Keratinocyte (primary cell): Measurements from ENCODE around the gene OGFOD3. TPM values are rescaled to one million over a fixed set of nuclear protein-coding genes. Genes with fewer than 3 reads are reported as not detected.

Experiments
- DNase-seq: peaks from one replicate; pipeline ENCODE4 v3.0.0-alpha.2; 2011; ENCODE audit warnings: low read depth, missing footprints, low spot score
- FAIRE-seq: peaks from 2 replicates; lab custom pipeline; 2011; peaks lifted over from hg19 to GRCh38; lab: Jason Lieb, UNC
- H2AFZ ChIP-seq: 2 replicates; pipeline ENCODE4 v1.6.0; 2012; ENCODE audit warnings: low read length, control low read depth, inconsistent platforms; ENCODE audit not compliant: control insufficient read depth
- H3K27ac ChIP-seq: 2 replicates; pipeline ENCODE4 v1.5.1; 2011; ENCODE audit warnings: low read length; ENCODE audit not compliant: control insufficient read depth, insufficient read depth
- H3K27me3 ChIP-seq: 3 replicates; pipeline ENCODE4 v1.6.0; 2011; ENCODE audit warnings: low read length; ENCODE audit not compliant: control insufficient read depth, insufficient read depth; ENCODE audit errors: extremely low read depth
- H3K36me3 ChIP-seq, 2 experiments: 2 replicates in 1 of 2; 3 replicates in 1 of 2; pipeline ENCODE4 v1.5.1; 2011; ENCODE audit warnings: low read length in 2 of 2, mild to moderate bottlenecking in 1 of 2; ENCODE audit not compliant: control insufficient read depth in 2 of 2, insufficient read depth in 2 of 2; ENCODE audit errors: extremely low read depth in 1 of 2
- H3K4me1 ChIP-seq: 3 replicates; pipeline ENCODE4 v1.5.1; 2011; ENCODE audit warnings: low read length; ENCODE audit not compliant: control insufficient read depth, insufficient read depth; ENCODE audit errors: extremely low read depth
- H3K4me2 ChIP-seq: 3 replicates; pipeline ENCODE4 v1.6.0; 2011; ENCODE audit warnings: low read depth, low read length; ENCODE audit not compliant: control insufficient read depth, insufficient read depth; ENCODE audit errors: extremely low read depth
- H3K4me3 ChIP-seq, 3 experiments: fragments of 200-600 bp in 1 of 3; sonication (generic) in 1 of 3; 2 replicates in 2 of 3; 3 replicates in 1 of 3; pipeline ENCODE4 v1.5.1; 2011 to 2016; ENCODE audit warnings: low read length in 3 of 3, mild to moderate bottlenecking in 3 of 3, control low read depth in 2 of 3, inconsistent platforms in 1 of 3, low read depth in 1 of 3, mixed read lengths in 1 of 3, mixed run types in 1 of 3, moderate library complexity in 1 of 3; ENCODE audit not compliant: control insufficient read depth in 2 of 3, insufficient read depth in 2 of 3; ENCODE audit errors: extremely low read depth in 1 of 3
- H3K79me2 ChIP-seq: 2 replicates; pipeline ENCODE4 v1.6.0; 2012; ENCODE audit warnings: low read length; ENCODE audit not compliant: control insufficient read depth, insufficient read depth
- H3K9ac ChIP-seq: 3 replicates; pipeline ENCODE4 v1.6.0; 2011; ENCODE audit warnings: low read length; ENCODE audit not compliant: control insufficient read depth, insufficient read depth; ENCODE audit errors: extremely low read depth
- H3K9me1 ChIP-seq: 3 replicates; pipeline ENCODE4 v1.6.0; 2011; ENCODE audit warnings: low read length; ENCODE audit not compliant: control insufficient read depth, insufficient read depth; ENCODE audit errors: extremely low read depth
- H3K9me3 ChIP-seq: 2 replicates; pipeline ENCODE4 v1.5.1; 2012; ENCODE audit warnings: low read depth, low read length; ENCODE audit not compliant: control insufficient read depth
- H4K20me1 ChIP-seq: 3 replicates; pipeline ENCODE4 v1.6.0; 2011; ENCODE audit warnings: low read length; ENCODE audit not compliant: control insufficient read depth, insufficient read depth; ENCODE audit errors: extremely low read depth
- CTCF ChIP-seq, 3 experiments: IDR thresholded peaks in 1 of 3; conservative IDR thresholded peaks in 1 of 3; optimal IDR thresholded peaks in 1 of 3; 2 replicates in 2 of 3; 3 replicates in 1 of 3; pipeline versions ENCODE3 to v1.5.1; 2011; ENCODE audit warnings: low read length in 3 of 3, mild to moderate bottlenecking in 3 of 3, moderate library complexity in 2 of 3, control low read depth in 1 of 3, inconsistent platforms in 1 of 3; ENCODE audit not compliant: insufficient read depth in 2 of 3; ENCODE audit errors: extremely low read depth in 1 of 3
- EZH2 ChIP-seq: IDR thresholded peaks from one replicate; pipeline ENCODE4 v1.6.1; 2012; ENCODE audit warnings: inconsistent platforms, mild to moderate bottlenecking, low read length, moderate library complexity
- dilution Hi-C: fragments of 300-500 bp; cut with MboI; formaldehyde crosslinking; loops from one replicate; pipeline ENCODE4 v1.7.0; 2020; ENCODE audit warnings: low sequenced_read_pairs; ENCODE audit not compliant: extremely low pct_ligation_motif_present
- polyA plus RNA-seq, 5 experiments: library from polyadenylated mRNA; depleted of rRNA in 3 of 5; stranded (reverse) in 3 of 5; stranded (forward) in 1 of 5; unstranded in 1 of 5; fragments of >200 nt; gene quantifications; 1 replicate in 1 of 5; 2 replicates in 3 of 5; 3 replicates in 1 of 5; pipeline versions ENCODE4 v1.2.1 to v1.2.3, GENCODE V29; 2011 to 2012; ENCODE audit warnings: missing spikeins in 2 of 5, low read depth in 1 of 5, low replicate concordance in 1 of 5

Gene OGFOD3
- polyA plus RNA-seq, 1 donor (not counting 4 experiments of a cell fraction or from before 2014, with no cell fraction given), result 10.8 TPM

- H3K79me2 ChIP-seq, result no peaks in the 10 kb centered on the region
- no peaks in the 10 kb centered on the region for H4K20me1 ChIP-seq
- H2AFZ ChIP-seq, result no peak overlapping the region
- TF ChIP-seq CTCF (optimal IDR thresholded peaks at IDR 0.05 in 1 of 3, IDR thresholded peaks at IDR 0.05 in 1 of 3, conservative IDR thresholded peaks at IDR 0.05 in 1 of 3; ENCODE audit: extremely low read depth in 1 of 3, insufficient read depth in 2 of 3, low read length in 3 of 3), result no peak
- TF ChIP-seq EZH2, result no peak
- no peaks in the 10 kb centered on the region for H3K9me1 ChIP-seq
- DNase-seq (no peak), FAIRE-seq (no peak)
- H3K4me1 ChIP-seq, result peaks cover 12% of the 10 kb centered on the region
- no peak overlapping the region for H3K27ac ChIP-seq
- no peak overlapping the region for H3K9ac ChIP-seq
- no peak overlapping the region for H3K4me3 ChIP-seq
- peaks cover 40% of the 10 kb centered on the region for H3K27me3 ChIP-seq
- dilution Hi-C loops, result no loop called here
- H3K36me3 ChIP-seq, result peaks cover 0 to 3% of the 10 kb centered on the region in 2 experiments
- no peaks in the 10 kb centered on the region for H3K9me3 ChIP-seq
- no peak overlapping the region for H3K4me2 ChIP-seq
Observed at GRCh38 chr17:82387705-82388106, 30.7 kb downstream of the OGFOD3 start.

- Histone ChIP-seq H3K9ac (no peak overlapping the region), H3K79me2 (no peaks in the 10 kb centered on the region), H3K27me3 (peaks cover 44% of the 10 kb centered on the region), H4K20me1 (no peaks in the 10 kb centered on the region), H2AFZ (no peak overlapping the region), H3K4me2 (peak overlapping the region; percentile 10), H3K27ac (no peak overlapping the region), H3K4me3 (no peak overlapping the region), H3K36me3 (peaks cover 0 to 2% of the 10 kb centered on the region in 2 experiments), H3K9me3 (no peaks in the 10 kb centered on the region), H3K4me1 (peaks cover 12% of the 10 kb centered on the region), H3K9me1 (no peaks in the 10 kb centered on the region)
- TF ChIP-seq CTCF (optimal IDR thresholded peaks at IDR 0.05 in 1 of 3, IDR thresholded peaks at IDR 0.05 in 1 of 3, conservative IDR thresholded peaks at IDR 0.05 in 1 of 3; ENCODE audit: extremely low read depth in 1 of 3, insufficient read depth in 2 of 3, low read length in 3 of 3) (no peak), EZH2 (no peak)
- dilution Hi-C loops, result no loop called here
- FAIRE-seq (no peak), DNase-seq (no peak)
Observed at GRCh38 chr17:82386881-82387704, 31.3 kb downstream of the OGFOD3 start.
